NK-92 (cell line): Measurements from ENCODE around the gene ADAM23.

Source experiments
- DNase-seq: peaks from one replicate; lab custom pipeline; 2025; ENCODE audit not compliant: unreplicated experiment; lab: John Stamatoyannopoulos, UW

Gene ADAM23

GRCh38 chr2:206641226-206641625, 197.9 kb downstream of the ADAM23 start:
- no peak for DNase-seq

- DNase-seq, result no peak
These were observed 199.0 kb downstream of the ADAM23 start, which contains the start of gene FAM237A for GRCh38 chr2:206642075-206643025. Gene FAM237A (plus strand): TSS chr2:206642487. CDS start chr2:206644237, 1,750 bp downstream.

- no peak for DNase-seq
These were observed 204.7 kb downstream of the ADAM23 start for GRCh38 chr2:206647985-206648384.

GRCh38 chr2:206657087-206657486, 213.8 kb downstream of the ADAM23 start:
- no peak for DNase-seq

GRCh38 chr2:206665251-206665650, 221.9 kb downstream of the ADAM23 start:
- no peak for DNase-seq
